Measurements from ENCODE around the gene C14orf119. TPM values are rescaled to one million over a fixed set of nuclear protein-coding genes. Genes with fewer than 3 reads are reported as not detected.

The C14orf119 gene
- polyA plus RNA-seq, 3 donors, result 17.5 to 110 (median 106) TPM

DNA sequence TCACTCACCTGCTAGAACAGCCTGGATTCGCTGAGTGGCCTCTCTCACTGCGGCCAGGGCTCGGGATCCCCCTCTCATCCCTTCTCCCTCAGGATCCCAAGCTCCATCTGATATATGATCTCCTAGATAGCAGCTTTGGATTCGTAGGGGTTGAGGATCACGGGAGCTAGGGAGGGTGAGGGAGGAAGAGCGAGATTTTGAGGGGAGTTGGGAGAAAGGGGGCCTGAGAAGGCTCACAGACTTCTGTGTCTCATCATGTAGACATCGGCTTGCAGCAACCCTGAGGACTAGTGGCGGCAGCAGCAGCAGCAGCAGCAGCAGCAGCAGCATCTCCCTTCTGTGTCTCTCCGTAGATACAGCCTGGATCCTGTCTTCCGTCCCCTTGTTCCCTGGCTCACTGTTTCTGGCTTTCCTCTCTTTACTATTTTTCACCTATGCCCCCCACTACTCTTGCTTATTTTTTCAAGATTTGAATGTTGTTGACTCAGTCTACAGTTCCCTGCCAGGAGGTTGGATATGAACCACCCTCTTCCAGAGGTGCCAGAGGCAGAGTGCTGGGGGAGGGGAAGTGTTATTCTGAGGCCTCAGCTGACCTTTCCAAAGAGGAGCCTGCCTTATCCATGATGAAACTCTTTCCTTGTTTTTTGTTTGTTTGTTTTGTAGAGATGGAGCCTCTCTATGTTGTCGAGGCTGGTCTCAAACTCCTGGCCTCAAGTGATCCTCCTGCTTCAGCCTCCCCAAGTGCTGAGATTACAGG, 9.5 kb downstream of the C14orf119 start, which contains the start of gene CIROP:
CIROP (minus strand) TSS at position 399 of the 757 bp plus-strand sequence; CDS start at position 330, 69 bp downstream.
- intact Hi-C loops (cut with micrococcal nuclease), result loop anchor here in 1 of 2 donors (5.0 kb wide), 1 partner anchor 37 kb away; no protein-coding TSS in a partner anchor
- Mint-ChIP-seq H3K36me3 (peaks cover 1 to 2% of the 10 kb centered on the region in 2 donors), H3K27ac (peak within 1 kb of the TSS; percentile 8 to 85 (median 69)), H3K9me3 (no peaks in the 10 kb centered on the region), H3K4me3 (peak within 1 kb of the TSS in 1 of 2 donors; percentile 49), H3K4me1 (peaks cover 29% of the 10 kb centered on the region), H3K27me3 (ENCODE audit: low read depth in 3 of 3) (peaks cover 1 to 4% (median 1%) of the 10 kb centered on the region in 3 donors)
- 88% methylated on average over 7 of the region's 11 CpGs for WGBS (ENCODE audit: insufficient coverage)
- Histone ChIP-seq H3K9me3 (replicated peaks in 1 of 2; ENCODE audit: control insufficient read depth in 1 of 2, insufficient read depth in 1 of 2, low read length in 2 of 2) (no peaks in the 10 kb centered on the region), H3K79me2 (ENCODE audit: insufficient read depth, low read length) (no peaks in the 10 kb centered on the region), H3K4me3 (replicated peaks in 1 of 3; ENCODE audit: low read depth in 2 of 3, low read length in 3 of 3) (no peak within 1 kb of the TSS), H3K27me3 (ENCODE audit: control insufficient read depth in 2 of 2, insufficient read depth in 2 of 2, low read length in 2 of 2) (no peaks in the 10 kb centered on the region), H4K20me1 (ENCODE audit: insufficient read depth, low read length) (peaks cover 10% of the 10 kb centered on the region), H3K27ac (ENCODE audit: low read depth in 1 of 2, low read length in 2 of 2) (peak within 1 kb of the TSS in 1 of 2 donors; percentile 41), H3K4me2 (replicated peaks; ENCODE audit: extremely low read depth, low read length, poor library complexity, severe bottlenecking) (peak within 1 kb of the TSS; percentile 29), H3K4me1 (ENCODE audit: control insufficient read depth in 1 of 2, insufficient read depth in 2 of 2, low read length in 2 of 2) (peaks cover 12 to 17% of the 10 kb centered on the region in 2 donors), H3K36me3 (replicated peaks in 1 of 2; ENCODE audit: control insufficient read depth in 1 of 2, insufficient read depth in 2 of 2, low read length in 2 of 2) (no peaks in the 10 kb centered on the region), H3K9ac (ENCODE audit: insufficient read depth, low read length, poor library complexity, severe bottlenecking) (no peak within 1 kb of the TSS), H2AFZ (ENCODE audit: insufficient read depth, low read depth, low read length, poor library complexity, severe bottlenecking) (no peak within 1 kb of the TSS)
- DNase-seq, result no peak
- TF ChIP-seq, protein P1, sequence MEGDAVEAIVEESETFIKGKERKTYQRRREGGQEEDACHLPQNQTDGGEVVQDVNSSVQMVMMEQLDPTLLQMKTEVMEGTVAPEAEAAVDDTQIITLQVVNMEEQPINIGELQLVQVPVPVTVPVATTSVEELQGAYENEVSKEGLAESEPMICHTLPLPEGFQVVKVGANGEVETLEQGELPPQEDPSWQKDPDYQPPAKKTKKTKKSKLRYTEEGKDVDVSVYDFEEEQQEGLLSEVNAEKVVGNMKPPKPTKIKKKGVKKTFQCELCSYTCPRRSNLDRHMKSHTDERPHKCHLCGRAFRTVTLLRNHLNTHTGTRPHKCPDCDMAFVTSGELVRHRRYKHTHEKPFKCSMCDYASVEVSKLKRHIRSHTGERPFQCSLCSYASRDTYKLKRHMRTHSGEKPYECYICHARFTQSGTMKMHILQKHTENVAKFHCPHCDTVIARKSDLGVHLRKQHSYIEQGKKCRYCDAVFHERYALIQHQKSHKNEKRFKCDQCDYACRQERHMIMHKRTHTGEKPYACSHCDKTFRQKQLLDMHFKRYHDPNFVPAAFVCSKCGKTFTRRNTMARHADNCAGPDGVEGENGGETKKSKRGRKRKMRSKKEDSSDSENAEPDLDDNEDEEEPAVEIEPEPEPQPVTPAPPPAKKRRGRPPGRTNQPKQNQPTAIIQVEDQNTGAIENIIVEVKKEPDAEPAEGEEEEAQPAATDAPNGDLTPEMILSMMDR (IDR thresholded peaks at IDR 0.05), result no peak

- peaks cover 8% of the 10 kb centered on the region for H4K20me1 ChIP-seq (ENCODE audit: insufficient read depth, low read length)
- no peaks in the 10 kb centered on the region for H3K27me3 ChIP-seq (ENCODE audit: control insufficient read depth in 2 of 2, insufficient read depth in 2 of 2, low read length in 2 of 2)
- peaks cover 1 to 4% (median 1%) of the 10 kb centered on the region in 3 donors for H3K27me3 Mint-ChIP-seq (ENCODE audit: low read depth in 3 of 3)
- no peak for DNase-seq
- peaks cover 12 to 17% of the 10 kb centered on the region in 2 donors for H3K4me1 ChIP-seq (ENCODE audit: control insufficient read depth in 1 of 2, insufficient read depth in 2 of 2, low read length in 2 of 2)
- peak overlapping the region in 4 of 7 donors; percentile 30 to 70 (median 54) for H3K27ac Mint-ChIP-seq
- H3K9me3 ChIP-seq (replicated peaks in 1 of 2; ENCODE audit: control insufficient read depth in 1 of 2, insufficient read depth in 1 of 2, low read length in 2 of 2), result no peaks in the 10 kb centered on the region
- no peak overlapping the region for H3K4me3 ChIP-seq (replicated peaks in 1 of 3; ENCODE audit: low read depth in 2 of 3, low read length in 3 of 3)
- H3K9me3 Mint-ChIP-seq, result no peaks in the 10 kb centered on the region
- TF ChIP-seq, protein P1 (IDR thresholded peaks at IDR 0.05), result no peak
- H3K4me1 Mint-ChIP-seq, result peaks cover 28% of the 10 kb centered on the region
- no peak overlapping the region for H3K4me3 Mint-ChIP-seq
- no peaks in the 10 kb centered on the region for H3K36me3 Mint-ChIP-seq
- intact Hi-C loops (cut with micrococcal nuclease), result loop anchor here in 1 of 2 donors (5.0 kb wide), 1 partner anchor 38 kb away; no protein-coding TSS in a partner anchor
- no peaks in the 10 kb centered on the region for H3K36me3 ChIP-seq (replicated peaks in 1 of 2; ENCODE audit: control insufficient read depth in 1 of 2, insufficient read depth in 2 of 2, low read length in 2 of 2)
- peak overlapping the region in 1 of 2 donors; percentile 41 for H3K27ac ChIP-seq (ENCODE audit: low read depth in 1 of 2, low read length in 2 of 2)
- 60% methylated on average over 1 of the region's 4 CpGs for WGBS (ENCODE audit: insufficient coverage)
- no peaks in the 10 kb centered on the region for H3K79me2 ChIP-seq (ENCODE audit: insufficient read depth, low read length)
- H3K9ac ChIP-seq (ENCODE audit: insufficient read depth, low read length, poor library complexity, severe bottlenecking), result no peak overlapping the region
- H2AFZ ChIP-seq (ENCODE audit: insufficient read depth, low read depth, low read length, poor library complexity, severe bottlenecking), result no peak overlapping the region
- peak overlapping the region; percentile 29 for H3K4me2 ChIP-seq (replicated peaks; ENCODE audit: extremely low read depth, low read length, poor library complexity, severe bottlenecking)
Observed at GRCh38 chr14:23105348-23105824, 10.1 kb downstream of the C14orf119 start.

Measured in CD14-positive monocyte (primary cell).